Osteoblast (primary cell): ENCODE results near the gene ETNK2. TPM values are rescaled to one million over a fixed set of nuclear protein-coding genes. Genes with fewer than 3 reads are reported as not detected.
"Not testable (repeated sequence)": the region's sequence is repeated elsewhere in the genome, so short reads cannot be mapped to it uniquely, and the experiment has no call there.

Experiments
- DNase-seq: peaks from one replicate; pipeline ENCODE4 v3.0.0; 2011; ENCODE audit warnings: low spot score, mixed read lengths; ENCODE audit not compliant: insufficient read length; ENCODE audit errors: missing footprints
- H2AFZ ChIP-seq: 2 replicates; pipeline ENCODE4 v1.6.0; 2011; ENCODE audit warnings: mild to moderate bottlenecking, low read length
- H3K27ac ChIP-seq: 2 replicates; pipeline ENCODE4 v1.5.1; 2011; ENCODE audit warnings: mild to moderate bottlenecking, low read depth, low read length, moderate library complexity
- H3K27me3 ChIP-seq: 2 replicates; pipeline ENCODE4 v1.6.0; 2012; ENCODE audit warnings: mild to moderate bottlenecking, control low read depth, inconsistent platforms, low read length, moderate library complexity; ENCODE audit not compliant: insufficient read depth
- H3K36me3 ChIP-seq: 2 replicates; pipeline ENCODE4 v1.5.1; 2011; ENCODE audit warnings: mild to moderate bottlenecking, low read length, control low read depth, moderate library complexity; ENCODE audit not compliant: insufficient read depth
- H3K4me1 ChIP-seq: 2 replicates; pipeline ENCODE4 v1.5.1; 2011; ENCODE audit warnings: mild to moderate bottlenecking, low read length, control low read depth, moderate library complexity; ENCODE audit not compliant: insufficient read depth
- H3K4me2 ChIP-seq: 2 replicates; pipeline ENCODE4 v1.6.0; 2011; ENCODE audit warnings: mild to moderate bottlenecking, low read length; ENCODE audit not compliant: insufficient read depth
- H3K4me3 ChIP-seq: fragments of 200-600 bp; sonication (generic); 3 replicates; pipeline ENCODE4 v1.5.1; 2012; ENCODE audit warnings: mild to moderate bottlenecking, low read length, inconsistent platforms; ENCODE audit not compliant: insufficient read depth
- H3K79me2 ChIP-seq: 2 replicates; pipeline ENCODE4 v1.6.0; 2012; ENCODE audit warnings: mild to moderate bottlenecking, low read length, control low read depth, inconsistent platforms; ENCODE audit not compliant: insufficient read depth
- H3K9me3 ChIP-seq: 2 replicates; pipeline ENCODE4 v1.5.1; 2011; ENCODE audit warnings: low read depth, low read length, control low read depth
- H4K20me1 ChIP-seq: 2 replicates; pipeline ENCODE4 v1.6.0; 2012; ENCODE audit warnings: mild to moderate bottlenecking, low read length, control low read depth; ENCODE audit not compliant: insufficient read depth
- CTCF ChIP-seq: IDR thresholded peaks from 2 replicates; pipeline ENCODE4 v1.5.1; 2011; ENCODE audit warnings: mild to moderate bottlenecking, low read depth, low read length, moderate library complexity; ENCODE audit errors: extremely low read depth
- total RNA-seq: library from RNA; depleted of rRNA; stranded (reverse); fragments of >200 nt; gene quantifications from 2 replicates; pipeline ENCODE4 v1.2.3, GENCODE V29; 2012

The ETNK2 gene
- total RNA-seq, 1 donor = 0.72 TPM

DNA sequence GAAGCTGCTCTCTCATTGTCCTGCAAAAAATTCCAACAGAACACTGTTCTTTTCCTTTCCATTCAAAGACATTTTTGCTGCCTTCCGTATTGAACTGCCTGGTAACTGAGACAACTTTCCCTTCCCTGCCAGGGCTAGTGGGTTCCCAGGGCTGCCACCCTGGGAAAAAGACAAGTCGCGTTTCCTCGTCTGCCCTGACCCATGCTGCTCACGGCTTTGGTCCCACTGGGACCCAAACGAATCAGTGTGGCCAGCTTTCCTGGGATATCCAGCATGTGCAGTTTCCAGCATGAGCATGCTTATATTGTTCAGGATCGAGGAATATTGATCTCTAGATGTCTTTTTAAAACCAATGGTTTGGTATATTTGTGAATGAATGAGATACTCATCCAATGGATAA is 60.8 kb downstream of the ETNK2 start:
- peak; percentile 81 for DNase-seq
- Histone ChIP-seq H3K27ac (no peak overlapping the region), H3K9me3 (no peaks in the 10 kb centered on the region), H3K27me3 (no peaks in the 10 kb centered on the region), H3K4me3 (no peak overlapping the region), H3K79me2 (peaks cover 24% of the 10 kb centered on the region), H3K36me3 (no peaks in the 10 kb centered on the region), H4K20me1 (peaks cover 2% of the 10 kb centered on the region), H3K4me1 (peaks cover 11% of the 10 kb centered on the region), H2AFZ (no peak overlapping the region), H3K4me2 (no peak overlapping the region)
- no peak for TF ChIP-seq CTCF

DNA sequence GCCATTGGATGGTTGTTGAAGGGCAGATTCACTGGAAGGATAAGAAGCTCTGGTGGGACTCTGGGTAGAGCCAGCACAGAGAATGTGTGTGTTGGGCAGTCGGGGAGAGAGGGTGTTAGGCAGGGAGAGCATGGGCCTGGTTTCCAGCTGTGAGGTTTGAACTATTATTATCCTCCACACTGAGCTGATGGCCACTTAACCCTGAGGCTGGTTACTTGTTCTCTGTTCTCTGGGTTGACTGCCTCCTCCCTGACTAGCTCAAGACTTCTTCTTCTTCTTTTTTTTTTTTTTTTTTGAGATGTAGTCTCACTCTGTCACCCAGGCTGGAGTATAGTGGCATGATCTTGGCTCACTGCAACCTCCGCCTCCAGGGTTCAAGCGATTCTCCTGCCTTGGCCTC is 61.7 kb downstream of the ETNK2 start:
- H3K36me3 ChIP-seq, H3K27me3 ChIP-seq, H2AFZ ChIP-seq, H3K9me3 ChIP-seq, H3K27ac ChIP-seq, H4K20me1 ChIP-seq, H3K4me2 ChIP-seq, H3K4me3 ChIP-seq: not testable (repeated sequence)
- Histone ChIP-seq H3K79me2 (peaks cover 24% of the 10 kb centered on the region), H3K4me1 (peaks cover 11% of the 10 kb centered on the region)
- peak; percentile 70 for DNase-seq

GRCh38 chr1:204089044-204089751 is 62.6 kb downstream of the ETNK2 start:
- no peak overlapping the region for H3K4me3 ChIP-seq
- H3K36me3 ChIP-seq = no peaks in the 10 kb centered on the region
- H2AFZ ChIP-seq = peak overlapping the region; percentile 71
- peak overlapping the region; percentile 32 for H3K4me2 ChIP-seq
- peaks cover 11% of the 10 kb centered on the region for H3K4me1 ChIP-seq
- H3K9me3 ChIP-seq = no peaks in the 10 kb centered on the region
- no peaks in the 10 kb centered on the region for H3K27me3 ChIP-seq
- H3K79me2 ChIP-seq = peaks cover 24% of the 10 kb centered on the region
- DNase-seq = peak; percentile 86
- no peak for TF ChIP-seq CTCF
- peaks cover 2% of the 10 kb centered on the region for H4K20me1 ChIP-seq
- H3K27ac ChIP-seq = no peak overlapping the region

GRCh38 chr1:204088596-204088995 is 63.2 kb downstream of the ETNK2 start:
- Histone ChIP-seq H3K27ac (no peak overlapping the region), H3K4me1 (peaks cover 11% of the 10 kb centered on the region), H3K4me2 (no peak overlapping the region), H3K36me3 (no peaks in the 10 kb centered on the region), H4K20me1 (peaks cover 2% of the 10 kb centered on the region), H3K9me3 (no peaks in the 10 kb centered on the region), H3K27me3 (no peaks in the 10 kb centered on the region), H3K79me2 (peaks cover 23% of the 10 kb centered on the region), H3K4me3 (no peak overlapping the region), H2AFZ (peak overlapping the region; percentile 71)
- no peak for TF ChIP-seq CTCF
- DNase-seq = no peak
